Loucy (cell line): ENCODE results near the gene SYNC.

Experiments used
- CTCF ChIP-seq: fragments of 200-600 bp; sonication (generic); conservative IDR thresholded peaks from 2 replicates; pipeline ENCODE4 v1.5.1; 2014; ENCODE audit warnings: mild to moderate bottlenecking, antibody characterized with exemption, low read length
- EZH2phosphoT487 ChIP-seq: fragments of 200-600 bp; IDR thresholded peaks from 2 replicates; pipeline ENCODE4 v1.6.1; 2018; ENCODE audit warnings: antibody characterized with exemption, mild to moderate bottlenecking, moderate library complexity, borderline replicate concordance

- no peak for TF ChIP-seq EZH2phosphoT487
- TF ChIP-seq CTCF: no peak
These were observed 43.0 kb downstream of the SYNC start for GRCh38 chr1:32659581-32659980.
